Stimulated activated CD8-positive, alpha-beta memory T cell treated with anti-CD3 and anti-CD28 coated beads, Interleukin-2, amount 100 ng/mL, for 1 hour (primary cell): ENCODE results near the gene SYNE1.

Experiments
- DNase-seq, 2 donors: peaks; one replicate each; pipeline ENCODE4 v3.0.0-alpha.2; 2020; ENCODE audit warnings: low read depth in 2 of 2

SYNE1 gene

DNA sequence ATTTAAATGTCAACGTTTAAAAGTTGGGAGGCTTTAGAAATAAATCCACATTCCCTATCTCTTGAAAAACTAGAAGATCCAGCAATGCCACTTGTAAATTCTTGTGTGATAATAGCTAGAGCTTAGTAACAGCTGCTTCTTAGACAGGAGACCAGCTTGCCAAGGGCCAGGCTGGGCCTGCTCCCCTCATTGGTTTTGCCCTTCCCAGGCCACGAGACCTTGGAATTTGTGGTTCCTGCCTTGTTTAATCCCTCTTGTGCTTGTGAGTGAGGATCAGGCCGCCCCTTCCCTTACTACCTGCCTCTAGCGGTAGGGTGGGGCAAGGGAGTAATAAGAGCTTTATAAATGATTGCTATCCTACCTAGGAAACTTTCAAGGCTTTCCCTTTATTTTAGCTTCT lies 363.5 kb downstream of the SYNE1 start:
- DNase-seq, result no peak

DNA sequence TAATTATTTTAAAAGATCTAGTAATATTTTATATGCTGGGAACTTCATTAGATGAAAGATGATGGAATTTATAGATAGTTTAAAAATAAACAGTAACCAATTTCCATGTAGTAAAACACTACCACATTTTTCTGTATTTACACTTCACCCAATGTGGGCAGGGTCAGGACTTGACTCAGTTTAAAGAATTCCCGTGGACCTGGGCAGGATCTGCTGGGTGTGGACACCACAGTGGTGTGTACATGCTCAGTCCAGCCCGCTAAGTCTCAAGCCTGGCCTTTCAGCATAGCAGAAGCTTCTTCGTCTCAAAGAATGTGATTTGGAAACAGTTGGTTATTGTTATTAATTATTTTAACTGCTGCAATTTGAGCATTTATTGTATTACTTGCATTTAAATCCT lies 364.2 kb downstream of the SYNE1 start:
- no peak for DNase-seq

DNA sequence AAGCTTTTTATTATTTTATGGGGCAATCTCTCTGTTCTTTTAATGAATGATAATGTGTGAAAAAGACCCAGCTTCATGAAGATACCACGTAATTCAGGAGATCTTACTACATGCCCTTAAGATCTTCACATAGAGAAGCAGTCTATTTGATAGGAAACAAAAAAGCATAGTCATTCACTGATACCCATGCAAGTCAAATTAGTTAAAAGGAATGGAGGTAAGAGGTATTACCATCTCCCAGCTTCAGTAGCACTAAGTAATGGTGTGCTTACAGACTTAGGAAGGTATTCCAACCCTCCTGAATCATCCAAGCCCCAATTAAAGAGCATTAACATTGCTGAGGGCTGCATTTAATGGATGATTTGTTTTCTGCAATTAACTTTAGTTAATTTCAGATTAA lies 364.7 kb downstream of the SYNE1 start:
- no peak for DNase-seq

DNA sequence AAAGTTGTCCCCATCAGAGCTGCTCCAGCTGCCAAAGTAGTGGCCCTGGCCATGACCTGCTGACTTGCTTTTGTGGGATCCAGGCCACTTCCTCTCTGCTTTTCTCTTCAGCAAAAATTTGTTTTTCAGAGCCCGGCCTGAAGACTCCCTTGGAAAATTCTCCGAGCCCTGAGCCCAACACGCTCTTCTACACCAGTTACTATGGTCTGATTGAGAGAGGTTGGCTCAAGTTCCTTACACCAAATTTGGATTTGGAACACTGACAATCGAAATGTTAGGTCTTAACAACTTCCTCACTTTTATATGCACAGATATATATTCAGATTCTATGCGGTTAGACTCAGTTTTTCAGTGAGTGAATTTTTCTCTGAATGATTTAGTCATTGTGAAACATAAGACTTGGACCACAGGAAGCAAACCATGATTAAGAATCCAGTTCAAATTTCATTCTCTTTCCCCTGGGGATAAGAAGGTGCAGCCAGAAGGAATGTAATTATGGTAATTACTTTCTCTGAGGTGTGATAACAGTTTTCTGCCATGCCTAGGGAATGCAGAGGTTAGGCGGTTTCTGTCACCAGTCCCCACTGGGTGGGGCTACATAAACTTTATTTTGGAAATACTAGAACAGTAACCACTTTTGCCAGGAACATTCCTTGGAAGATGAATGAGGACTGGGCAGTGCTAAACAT lies 365.2 kb downstream of the SYNE1 start:
- no peak for DNase-seq

DNA sequence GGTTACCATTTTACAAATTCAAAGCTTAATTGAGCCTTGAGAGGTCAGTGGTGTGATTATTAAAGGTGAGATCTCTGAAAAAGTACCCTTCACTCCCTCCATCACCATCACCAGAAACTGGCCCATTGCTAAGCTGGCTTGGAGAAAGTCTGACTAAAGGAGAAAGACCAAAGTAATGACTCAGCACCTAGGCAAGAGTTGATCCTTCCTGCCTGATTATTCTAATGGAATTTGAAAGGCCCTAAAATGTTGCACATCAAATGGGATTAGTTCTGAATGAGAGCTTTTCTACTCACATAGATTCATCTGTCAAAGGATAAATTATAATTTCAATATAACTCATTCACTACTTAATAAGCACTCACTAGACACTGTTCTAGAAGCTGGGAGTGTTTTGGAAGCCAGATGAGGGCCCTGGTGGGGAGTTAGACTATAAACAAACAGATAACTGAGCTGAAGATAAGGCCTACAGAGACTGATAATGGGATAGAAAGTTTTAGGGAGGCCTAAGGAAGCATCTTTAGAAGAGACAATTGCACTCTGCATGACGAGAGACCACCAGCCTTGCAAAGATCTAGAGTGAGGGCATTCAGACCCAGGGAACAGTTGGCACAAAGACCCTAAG lies 366.7 kb downstream of the SYNE1 start:
- no peak for DNase-seq

DNA sequence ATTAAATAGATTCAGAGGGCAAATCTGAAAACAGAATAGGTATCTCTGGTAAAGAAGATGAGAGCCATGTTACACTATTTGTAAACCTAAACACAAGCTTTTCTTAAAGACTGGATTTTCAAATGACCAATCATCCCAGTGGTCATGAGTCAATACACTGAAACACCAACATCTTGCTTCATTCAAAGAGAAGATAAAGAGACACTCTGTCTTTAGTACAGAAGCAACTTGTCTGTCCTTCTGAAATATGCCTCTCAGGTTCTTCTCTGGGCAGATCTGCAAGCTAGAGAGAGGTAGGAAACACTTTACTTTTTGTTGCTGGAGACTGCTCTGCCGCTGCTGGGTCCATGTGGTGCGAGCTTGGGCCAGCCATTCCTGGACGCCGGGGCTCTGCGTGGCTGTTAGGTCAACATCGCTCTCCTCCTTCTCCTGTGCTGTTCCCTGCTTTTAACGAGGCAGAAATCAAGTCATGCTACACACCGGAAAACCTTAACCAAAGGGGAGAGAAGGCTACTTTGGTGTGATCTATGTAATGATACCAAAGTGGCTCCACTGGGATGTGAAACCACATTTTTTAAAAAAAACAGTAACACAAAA lies 368.2 kb downstream of the SYNE1 start:
- DNase-seq, result no peak

DNA sequence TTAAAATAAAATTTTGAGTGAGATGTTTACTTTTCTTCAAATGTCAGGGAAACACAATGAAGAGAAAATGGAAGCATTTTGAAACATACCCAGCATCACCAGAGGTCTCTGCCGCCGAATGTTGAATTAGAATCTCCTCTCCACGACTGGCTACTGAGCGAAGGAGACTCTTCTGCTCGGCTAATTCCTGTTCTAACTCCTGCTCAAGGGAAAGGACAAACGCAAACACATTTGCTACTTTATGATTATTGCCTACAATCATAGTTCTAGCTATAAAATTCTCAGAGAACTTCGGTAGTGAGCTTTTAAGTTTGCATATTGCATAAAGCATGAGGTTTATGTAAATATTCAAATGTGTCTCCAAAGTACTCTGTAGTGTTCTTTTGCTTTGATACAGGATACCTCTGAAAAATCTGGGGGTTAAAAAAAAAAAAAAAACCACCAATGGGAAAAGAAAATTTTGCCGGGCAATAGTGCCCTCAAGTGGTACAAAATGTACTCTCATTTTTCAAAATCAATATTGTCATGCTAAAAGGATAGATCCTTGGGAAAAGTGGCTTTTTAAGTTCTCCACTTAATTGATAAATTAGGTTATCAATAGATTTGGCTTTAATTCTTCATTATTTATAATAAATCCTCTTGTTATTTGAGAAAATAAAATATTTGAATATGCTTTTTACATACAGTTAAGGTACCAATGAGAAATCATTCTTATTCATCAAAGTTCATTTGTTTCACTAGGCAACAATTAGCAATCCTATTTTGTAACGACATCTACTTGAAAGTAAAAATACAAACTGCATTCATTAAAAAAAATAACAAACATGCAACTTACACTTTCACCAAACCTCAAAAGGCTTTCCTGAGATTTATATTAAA lies 369.0 kb downstream of the SYNE1 start:
- DNase-seq, result no peak

DNA sequence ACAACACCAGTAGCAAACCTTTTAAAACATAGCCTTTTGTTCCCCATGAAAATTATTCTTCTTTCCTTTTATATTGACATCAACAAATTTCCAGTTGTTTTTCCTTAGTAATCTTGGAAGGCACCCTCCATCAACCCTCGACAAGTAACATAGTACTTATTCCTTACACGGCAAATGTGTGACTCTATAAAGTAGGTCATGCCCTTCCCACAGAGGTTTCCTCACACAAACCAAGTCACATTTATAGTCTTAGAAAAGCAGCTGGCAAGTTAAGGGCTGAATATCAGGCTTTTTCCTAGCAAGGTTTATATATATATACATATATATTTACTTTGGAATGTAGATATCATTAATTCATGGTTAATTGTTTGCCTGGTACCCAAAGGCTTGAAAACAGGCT lies 371.5 kb downstream of the SYNE1 start:
- DNase-seq, result no peak

DNA sequence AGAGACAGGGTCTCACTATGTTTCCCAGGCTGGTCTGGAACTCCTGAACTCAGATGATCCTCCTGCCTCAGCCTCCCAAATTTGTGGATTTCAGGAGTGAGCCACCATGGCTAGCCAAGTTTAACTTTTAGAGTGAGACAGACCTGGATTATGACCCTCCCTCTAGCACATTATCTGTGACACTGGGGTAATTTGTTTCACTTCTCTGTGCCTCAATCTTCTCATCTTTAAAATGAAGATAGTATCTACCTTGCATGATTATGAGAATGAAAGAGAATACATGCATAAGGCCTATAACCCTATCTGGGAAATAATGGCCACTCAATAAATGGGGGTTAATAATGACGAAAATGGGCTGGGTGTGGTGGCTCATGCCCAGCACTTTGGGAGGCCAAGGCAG lies 373.6 kb downstream of the SYNE1 start:
- DNase-seq, result no peak

DNA sequence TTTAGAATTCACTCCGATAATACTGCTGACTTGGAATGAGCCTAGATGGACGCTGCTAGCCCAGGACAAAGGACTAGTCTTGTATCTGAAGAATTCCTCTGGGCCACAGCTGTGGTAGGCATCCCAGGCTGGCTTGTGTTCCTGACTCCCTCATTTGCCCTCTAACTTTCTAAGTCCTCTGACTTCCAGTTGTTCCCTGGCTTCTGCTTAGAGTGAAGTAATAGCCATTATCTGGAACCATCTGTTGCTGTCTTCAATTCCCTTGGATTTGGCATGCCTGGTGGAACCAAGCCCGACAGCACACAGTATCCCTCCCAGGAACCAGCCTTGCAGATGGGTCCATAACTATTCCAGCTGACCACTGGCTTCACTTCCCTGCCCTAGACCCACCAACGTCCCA lies 376.0 kb downstream of the SYNE1 start:
- DNase-seq, result no peak

DNA sequence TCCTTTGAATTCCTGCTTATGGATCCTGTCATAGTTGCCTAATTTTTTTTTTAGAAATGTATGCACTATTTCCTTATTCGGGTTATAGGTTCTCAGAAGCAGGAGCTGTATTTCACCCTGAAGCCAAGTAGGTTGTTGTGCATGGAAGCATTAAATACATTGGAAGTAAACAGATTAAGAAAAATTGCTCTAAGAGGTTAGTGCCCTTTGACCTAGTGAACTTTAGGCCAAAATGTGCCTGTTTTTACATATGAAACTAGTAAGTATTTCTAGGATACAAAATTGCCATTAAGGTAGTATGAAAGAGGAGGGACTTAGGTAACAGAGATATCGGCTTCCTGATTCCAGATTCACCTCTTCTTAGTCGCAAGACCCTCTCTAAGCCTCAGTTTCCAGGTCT lies 377.9 kb downstream of the SYNE1 start:
- no peak for DNase-seq

DNA sequence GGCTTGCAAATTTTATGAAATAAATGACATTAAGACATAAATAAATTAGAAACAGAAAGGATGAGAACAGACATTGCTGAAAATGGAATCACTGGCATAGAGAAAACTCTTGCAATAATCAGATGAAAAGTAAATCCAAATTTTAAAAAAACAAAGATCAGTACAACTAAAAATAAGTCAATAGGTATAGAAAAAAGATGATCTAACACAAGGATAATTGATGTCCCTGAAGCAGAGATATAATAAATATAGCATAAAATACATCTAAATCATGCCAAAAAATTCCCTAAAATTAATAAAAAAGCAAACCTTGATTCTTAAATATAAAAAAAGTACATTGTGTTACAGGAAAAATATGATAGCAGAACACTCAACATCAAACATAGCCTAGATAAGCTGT lies 379.6 kb downstream of the SYNE1 start:
- DNase-seq, result no peak

DNA sequence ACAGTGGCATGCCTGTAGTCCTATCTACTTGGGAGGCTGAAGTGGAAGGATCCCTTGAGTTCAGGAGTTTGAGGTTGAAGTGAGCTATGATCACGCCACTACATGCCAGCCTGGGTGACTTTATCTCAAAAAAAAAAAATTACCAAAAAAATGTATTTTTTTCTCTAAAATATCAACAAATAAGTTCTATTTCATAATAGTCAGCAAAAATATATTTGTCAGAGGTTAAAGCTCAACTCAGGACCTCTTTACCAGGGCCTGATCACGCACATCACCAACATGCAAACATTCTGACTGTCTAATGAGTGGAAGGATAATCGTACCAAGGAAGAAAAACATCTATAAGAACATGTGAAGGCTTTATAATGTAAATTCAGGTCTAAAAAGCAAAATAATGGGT lies 387.0 kb downstream of the SYNE1 start:
- no peak for DNase-seq

DNA sequence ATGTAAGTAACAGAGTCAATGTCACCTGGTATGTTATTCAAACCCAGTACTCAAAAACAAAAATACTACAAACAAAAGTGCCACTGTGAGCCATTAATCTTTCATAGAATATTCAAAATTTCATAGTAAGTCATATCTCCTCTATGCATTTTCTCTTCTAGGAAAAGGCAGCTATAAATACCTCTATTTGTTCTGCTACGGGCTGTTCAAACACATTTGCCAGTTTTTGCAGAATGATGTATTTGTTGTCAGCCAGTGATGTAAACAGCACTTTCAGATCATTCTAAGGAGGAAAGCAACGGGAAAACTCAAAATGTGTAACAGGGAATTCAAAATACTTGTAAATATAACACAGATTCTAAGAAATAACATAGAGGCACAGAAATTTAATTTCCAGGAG lies 388.2 kb downstream of the SYNE1 start:
- no peak for DNase-seq

DNA sequence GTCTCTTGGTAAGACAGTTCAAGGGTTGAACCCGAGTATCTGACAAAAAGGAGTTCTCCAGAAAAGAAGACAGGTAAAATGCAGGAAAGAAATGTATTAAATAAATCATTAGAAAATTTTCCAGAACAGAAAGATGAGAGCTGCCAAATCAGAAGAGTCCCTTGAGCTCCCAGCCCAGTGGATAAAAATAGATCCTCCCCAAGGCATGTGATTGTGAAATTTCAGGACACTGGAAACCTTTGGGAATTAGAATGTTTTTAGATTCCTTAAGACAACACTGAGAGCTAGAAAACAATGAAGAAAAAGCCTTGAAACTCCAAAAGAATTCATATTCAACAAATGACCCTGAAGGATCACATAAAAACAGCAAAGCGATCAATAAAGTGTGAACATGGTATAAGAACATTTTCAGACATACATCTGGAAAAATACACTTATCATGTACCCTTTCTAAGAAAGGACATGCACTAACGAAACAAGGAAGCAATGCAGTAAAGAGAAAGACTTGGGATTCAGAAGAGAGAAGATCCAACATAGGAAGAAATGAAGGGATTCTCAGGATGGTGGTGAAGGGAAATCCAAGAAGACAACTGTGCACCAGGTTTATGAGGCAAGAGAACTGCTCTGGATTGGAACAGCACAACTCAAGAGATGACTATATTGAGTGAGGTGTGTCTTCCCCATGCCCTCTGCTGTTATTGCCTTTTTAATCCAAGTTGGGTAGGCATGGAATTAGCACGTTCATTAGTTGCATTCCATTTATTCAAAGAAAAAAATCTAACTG lies 390.4 kb downstream of the SYNE1 start:
- DNase-seq, result no peak

DNA sequence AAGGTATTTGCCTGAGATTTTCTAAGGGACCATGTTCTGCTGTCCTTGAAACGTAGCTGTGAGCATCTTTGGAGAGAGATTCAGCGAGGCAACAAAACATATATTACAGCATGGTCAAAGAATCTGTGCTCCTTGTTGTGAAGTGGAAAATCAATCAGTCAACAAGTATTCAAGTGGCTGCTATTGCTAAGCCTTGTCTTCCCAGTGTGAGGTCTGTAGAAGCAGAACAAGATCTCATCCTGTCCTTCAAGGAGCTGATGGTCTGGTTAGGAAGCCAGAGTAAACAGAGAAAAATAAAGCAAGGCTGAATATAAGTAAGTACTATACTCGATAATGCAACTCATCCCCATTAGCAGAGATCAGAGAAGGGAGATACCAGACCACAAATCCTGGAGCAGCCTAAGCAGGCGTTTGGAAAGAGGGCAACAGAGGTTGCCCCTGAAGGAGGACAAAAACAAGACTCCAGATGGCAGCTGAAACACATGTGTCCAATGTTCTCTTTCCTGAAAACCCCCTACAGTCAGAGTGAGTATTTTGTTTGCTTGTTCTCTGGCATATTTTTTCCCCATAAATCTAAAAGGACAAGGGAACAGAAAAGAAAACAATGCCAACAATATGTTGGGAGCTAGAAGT lies 392.0 kb downstream of the SYNE1 start:
- DNase-seq, result no peak

DNA sequence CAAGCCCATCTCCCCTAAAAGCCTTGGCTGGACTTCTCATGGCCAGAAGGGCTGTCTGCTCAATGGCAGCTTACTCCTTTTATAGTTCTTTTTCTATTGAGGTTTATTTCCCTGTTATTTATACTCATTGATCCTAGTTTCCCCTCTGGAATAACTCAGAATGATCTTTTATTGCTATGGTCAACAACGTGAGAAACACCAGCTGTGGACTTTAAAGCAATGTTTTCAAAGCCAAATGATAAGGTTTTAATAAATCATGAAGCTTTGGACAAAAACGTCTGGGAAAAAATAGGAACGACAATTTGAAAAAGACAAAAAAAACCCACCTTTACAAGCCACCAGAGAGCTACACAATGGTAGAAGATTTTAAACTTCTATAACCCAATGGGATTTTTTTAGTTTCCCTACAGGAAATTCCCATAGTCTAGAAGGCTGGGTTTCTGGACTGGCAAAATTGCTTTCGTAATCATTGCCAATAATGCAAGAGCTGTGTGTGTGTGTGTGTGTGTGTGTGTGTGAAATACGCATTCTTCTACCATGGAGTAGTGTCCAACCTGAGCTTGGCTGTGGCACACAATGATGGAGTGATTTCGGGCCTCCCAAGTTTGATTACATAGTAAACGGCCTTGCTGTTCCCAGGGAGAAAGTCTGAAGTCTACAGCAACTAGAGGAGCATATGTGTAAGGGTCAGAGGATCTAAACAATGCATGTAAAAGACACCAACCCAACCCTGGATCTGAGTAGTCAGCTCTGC lies 396.0 kb downstream of the SYNE1 start:
- no peak for DNase-seq

DNA sequence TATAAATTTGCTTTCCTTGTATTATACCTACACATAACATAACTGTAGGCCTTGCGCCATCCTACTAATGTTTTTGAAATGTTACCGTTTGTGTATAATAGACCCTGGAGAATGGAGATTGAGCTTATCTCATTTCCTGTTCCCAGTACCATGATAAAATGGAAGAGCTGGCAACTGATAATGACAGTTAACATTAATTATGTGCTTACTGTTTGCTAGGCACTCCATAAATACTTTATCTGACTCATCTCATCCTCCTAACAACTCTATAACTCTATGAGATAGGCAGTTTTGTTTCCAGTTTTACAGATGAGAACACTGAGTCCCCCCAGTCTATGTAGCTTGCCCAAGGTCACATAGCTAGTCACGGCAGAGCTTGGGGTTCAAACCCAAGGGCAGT lies 396.7 kb downstream of the SYNE1 start:
- DNase-seq, result no peak

DNA sequence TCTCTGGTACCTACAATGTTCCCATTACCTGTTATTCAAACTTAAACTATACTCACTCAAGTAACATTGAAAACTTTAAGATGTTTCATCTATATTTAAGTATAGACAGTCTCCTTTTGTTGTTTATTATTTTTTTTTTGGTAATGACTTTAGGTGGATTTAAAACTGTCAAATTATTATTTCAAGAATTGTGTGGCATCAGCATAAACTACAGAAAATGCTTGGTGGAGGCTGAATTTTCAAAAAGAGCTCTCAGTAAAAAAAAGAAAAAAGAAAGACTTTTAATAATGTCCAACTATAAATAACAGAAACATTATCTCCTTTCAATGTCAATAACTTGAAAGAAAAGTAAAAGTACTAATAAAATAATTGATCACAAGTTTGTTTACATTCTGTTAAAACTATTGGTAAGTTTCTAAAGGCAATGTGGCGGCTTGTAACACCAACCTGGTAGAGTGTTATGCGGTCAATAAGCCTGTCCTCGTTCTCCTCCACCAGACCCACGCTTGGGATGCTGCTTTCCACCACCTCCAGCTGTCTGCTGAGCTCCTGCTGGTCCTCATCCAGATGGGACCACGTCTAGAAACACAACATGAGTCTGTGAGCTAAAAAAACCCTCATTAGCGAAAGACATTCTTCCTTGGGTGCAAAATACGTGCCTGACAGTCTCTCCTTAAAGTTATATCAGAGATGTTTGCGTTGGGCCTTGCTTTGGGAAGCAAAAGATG lies 400.6 kb downstream of the SYNE1 start:
- DNase-seq, result no peak
